HG03457 (cell line): ENCODE measurements around the gene PROZ.

ENCODE experiments used
- ATAC-seq: cut with Tn5 transposase; IDR thresholded peaks from one replicate; pipeline ENCODE4 v1.9.1; 2021; ENCODE audit warnings: moderate number of reproducible peaks; ENCODE audit not compliant: unreplicated experiment

Gene PROZ

DNA sequence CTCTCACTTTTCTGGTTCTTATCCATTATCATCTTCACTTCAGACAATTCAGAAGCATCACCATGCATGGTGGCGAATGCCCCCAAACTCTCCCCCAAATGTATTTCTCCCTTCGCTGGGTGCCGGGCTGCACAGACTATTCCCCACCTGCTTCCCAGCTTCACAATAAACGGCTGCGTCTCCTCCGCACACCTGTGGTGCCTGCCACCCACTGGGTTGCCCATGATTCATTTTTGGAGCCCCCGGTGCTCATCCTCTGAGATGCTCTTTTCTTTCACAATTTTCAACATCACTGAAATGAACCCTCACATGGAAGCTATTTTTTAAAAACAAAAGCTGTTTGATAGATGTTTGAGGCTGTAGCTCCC is 38.6 kb upstream of the PROZ start:
- ATAC-seq: no peak

GRCh38 chr13:113120300-113121182 is 37.9 kb upstream of the PROZ start:
- ATAC-seq: no peak

DNA sequence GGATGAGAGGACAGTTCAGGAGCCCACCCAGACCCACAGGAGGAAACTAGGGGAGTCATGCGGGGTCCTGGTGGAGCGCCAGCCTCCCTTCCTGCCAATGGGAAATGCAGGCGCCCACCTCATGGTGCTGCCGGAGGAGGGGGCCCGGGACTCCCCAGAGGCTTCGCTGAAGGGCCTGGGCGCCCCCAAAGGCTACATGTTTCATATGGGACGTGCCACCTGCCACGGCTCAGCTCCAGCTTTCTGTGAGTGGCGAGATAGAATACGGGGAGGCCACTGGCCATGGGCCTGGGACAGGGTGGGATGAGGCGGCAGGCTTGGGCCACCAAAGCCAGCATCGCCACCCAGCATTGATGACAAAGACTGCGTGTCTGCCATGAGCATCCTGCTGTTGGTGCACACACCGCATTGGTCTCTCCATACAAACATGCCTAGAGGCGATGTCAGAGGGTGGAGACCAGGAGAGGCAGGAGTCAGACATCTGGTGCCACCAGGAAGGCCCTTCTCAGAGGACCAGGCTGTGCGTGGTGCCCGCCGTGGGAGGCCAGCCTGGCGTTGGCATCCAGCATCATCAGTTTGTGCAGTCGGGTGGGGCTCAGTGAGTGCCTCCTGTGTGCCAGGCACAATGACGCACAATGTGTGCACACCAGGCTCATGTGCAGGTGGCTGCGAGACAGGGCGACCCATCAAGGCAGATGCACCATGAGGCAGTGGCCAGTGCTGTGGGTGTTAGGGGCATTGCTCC is 37.1 kb upstream of the PROZ start:
- no peak for ATAC-seq

- no peak for ATAC-seq
These were observed 36.4 kb upstream of the PROZ start for GRCh38 chr13:113121928-113122471.

- no peak for ATAC-seq
These were observed 35.8 kb upstream of the PROZ start, which contains the start of gene F10 for GRCh38 chr13:113122550-113123225. TSS of gene F10 (plus strand) at chr13:113122799. CDS start at chr13:113122856, 57 bp downstream.

- ATAC-seq: no peak
These were observed 34.9 kb upstream of the PROZ start for GRCh38 chr13:113123226-113124201.

- ATAC-seq: no peak
These were observed 34.1 kb upstream of the PROZ start for GRCh38 chr13:113124211-113124970.

DNA sequence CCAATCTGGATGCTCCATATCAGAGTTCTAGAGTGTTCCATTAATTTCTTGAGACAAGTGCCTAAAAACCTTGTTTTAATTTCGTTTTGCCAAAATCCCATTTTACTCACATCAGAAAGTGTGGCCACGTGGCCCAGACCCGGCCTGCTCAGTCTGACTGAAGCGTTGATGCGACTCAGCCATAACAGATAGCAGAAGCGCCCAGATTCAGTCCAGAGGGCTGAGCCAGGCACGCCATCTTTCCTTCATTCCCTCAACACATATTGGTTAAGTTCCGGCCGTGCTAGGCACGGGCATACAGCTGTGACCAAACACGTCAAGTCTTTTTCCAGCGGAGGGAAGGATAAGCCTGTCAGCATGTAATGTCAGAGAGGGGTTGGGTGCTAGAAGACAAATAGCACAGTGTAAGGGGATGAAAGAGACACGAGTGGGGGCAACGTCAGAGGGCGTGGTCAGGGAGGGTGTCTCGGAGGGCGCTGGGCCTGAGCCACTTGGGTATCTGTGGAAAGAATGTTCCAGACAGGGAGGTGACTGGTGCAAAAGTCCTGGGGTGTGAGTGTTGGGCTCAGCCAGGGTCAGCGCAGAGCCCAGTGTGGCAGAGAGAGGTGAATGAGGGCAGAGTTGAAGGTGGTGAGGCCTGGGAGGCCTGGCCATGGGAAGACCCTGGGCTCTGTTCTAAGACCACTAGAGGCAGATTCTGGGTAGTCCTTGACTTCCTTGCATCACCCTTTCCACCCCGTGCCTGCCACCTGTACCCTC is 32.8 kb upstream of the PROZ start:
- ATAC-seq: no peak

DNA sequence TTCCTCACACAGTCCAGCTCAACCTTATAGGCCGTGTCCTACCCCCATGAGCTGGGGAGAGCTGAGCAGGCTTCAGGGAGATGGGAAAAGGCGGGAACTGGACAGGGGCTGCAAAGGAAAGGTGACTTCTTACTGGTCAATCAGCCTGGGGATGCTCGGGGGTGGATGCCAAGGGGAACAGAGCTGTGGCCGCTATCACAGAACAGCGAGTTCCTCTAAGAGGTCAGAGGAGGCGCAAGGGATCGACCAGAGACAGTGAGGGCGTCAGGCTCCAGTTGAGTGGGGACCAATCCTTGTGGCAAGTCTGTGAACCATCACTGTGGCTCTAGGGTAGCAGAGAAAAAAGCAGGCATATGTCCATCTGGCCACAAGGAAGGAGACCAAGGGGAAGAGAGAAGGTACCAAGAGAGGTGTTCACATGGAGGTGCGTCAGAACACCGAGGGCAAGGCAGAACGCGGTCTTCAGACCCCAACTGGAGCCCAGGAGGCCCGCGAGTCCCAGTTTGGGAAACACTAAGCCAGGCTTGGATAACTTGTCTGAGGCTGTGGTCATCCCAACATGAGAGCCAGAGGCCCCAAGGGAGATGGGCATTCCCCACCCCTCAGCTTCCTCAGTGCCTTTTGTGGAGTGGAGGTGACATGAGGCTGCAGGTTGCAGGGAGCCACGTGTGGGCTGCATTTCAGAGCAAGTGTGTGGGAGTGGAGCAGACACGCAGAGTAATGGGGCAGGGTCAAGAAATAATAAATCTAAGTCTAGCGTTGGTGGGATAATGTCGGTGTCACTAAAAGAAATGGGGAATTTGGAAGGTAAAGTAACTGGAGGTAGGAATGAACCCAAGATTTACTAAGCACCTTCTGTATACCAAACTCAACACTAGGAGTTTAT is 31.9 kb upstream of the PROZ start:
- ATAC-seq: no peak

DNA sequence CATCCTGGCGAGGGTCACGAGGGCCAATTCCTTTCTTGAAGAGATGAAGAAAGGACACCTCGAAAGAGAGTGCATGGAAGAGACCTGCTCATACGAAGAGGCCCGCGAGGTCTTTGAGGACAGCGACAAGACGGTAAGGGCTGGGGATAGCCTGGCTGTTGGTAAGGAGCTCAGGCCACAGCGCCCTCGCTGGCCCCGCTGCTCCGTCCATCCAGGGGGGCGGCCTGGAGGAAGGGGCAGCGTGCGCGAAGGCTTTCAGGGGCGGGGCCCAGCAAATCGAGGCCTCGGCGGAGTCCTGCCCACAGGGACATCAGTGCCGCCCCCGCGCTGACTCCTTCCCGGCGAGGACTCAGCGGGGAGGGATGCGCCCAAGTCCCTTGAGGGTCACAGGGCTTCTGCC is 29.0 kb upstream of the PROZ start:
- ATAC-seq: no peak

GRCh38 chr13:113129921-113130750 is 28.3 kb upstream of the PROZ start:
- ATAC-seq: no peak

GRCh38 chr13:113135281-113135760 is 23.1 kb upstream of the PROZ start:
- no peak for ATAC-seq

GRCh38 chr13:113137691-113138298 is 20.7 kb upstream of the PROZ start:
- ATAC-seq: no peak

DNA sequence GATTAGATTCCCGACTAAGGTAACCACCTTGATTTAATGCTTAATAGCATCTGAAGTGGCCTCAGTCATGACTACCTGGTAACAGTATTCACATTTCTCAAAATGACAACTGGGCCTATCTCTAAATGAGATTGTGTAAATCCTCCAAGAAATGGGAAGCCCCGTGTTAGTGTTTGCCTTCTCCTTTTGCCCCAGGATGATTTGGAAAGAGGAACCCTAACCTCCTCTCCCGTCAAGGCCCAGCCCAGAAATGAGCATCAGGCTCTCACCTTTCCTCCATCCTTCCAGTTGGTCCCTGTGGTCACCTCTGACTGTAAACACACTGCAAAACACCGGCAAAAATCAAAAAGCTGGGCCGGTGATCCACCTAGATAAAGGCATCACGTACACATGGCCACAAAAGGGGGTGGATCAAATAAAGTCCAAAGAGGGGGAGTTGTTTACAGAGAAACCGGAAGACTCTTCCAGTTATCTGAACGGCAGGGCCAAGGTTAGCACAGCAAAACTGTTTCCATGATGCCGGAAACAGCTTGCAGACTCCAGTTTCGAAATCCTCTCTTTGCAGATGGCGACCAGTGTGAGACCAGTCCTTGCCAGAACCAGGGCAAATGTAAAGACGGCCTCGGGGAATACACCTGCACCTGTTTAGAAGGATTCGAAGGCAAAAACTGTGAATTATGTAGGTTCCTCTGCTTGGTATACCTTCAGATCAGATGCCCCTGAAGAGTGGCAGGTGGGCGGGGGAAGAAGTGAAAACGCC is 19.5 kb upstream of the PROZ start:
- no peak for ATAC-seq

- ATAC-seq: no peak
These were observed 18.9 kb upstream of the PROZ start for GRCh38 chr13:113139577-113139976.
